Sigmoid colon (tissue), 7 donors: ENCODE data around the gene AKR1B1. TPM values are rescaled to one million over a fixed set of nuclear protein-coding genes. Genes with fewer than 3 reads are reported as not detected.

Source experiments
- DNase-seq: peaks from one replicate; pipeline ENCODE4 v3.0.0-alpha.2; 2019
- H3K27ac ChIP-seq, 4 donors: fragments of 200-600 bp; sonication (generic); one replicate each; pipeline ENCODE4 v1.5.1; 2016 to 2019; ENCODE audit warnings: mild to moderate bottlenecking in 1 of 4
- H3K27me3 ChIP-seq, 3 donors: fragments of 200-600 bp; sonication (generic); one replicate each; pipeline ENCODE4 v1.5.1; 2019; ENCODE audit warnings: mild to moderate bottlenecking in 1 of 3
- H3K36me3 ChIP-seq, 4 donors: fragments of 200-600 bp; sonication (generic); one replicate each; pipeline ENCODE4 v1.5.1; 2016 to 2019
- H3K4me1 ChIP-seq, 4 donors: fragments of 200-600 bp; sonication (generic); one replicate each; pipeline ENCODE4 v1.5.1; 2017 to 2019
- H3K4me3 ChIP-seq, 4 donors: fragments of 200-600 bp; sonication (generic); one replicate each; pipeline ENCODE4 v1.5.1; 2017 to 2019; ENCODE audit warnings: mild to moderate bottlenecking in 2 of 4, moderate library complexity in 1 of 4
- H3K9me3 ChIP-seq, 4 donors: fragments of 200-600 bp in 3 of 4; sonication (generic) in 3 of 4; one replicate each; pipeline versions ENCODE4 v1.5.1 to v1.6.1; 2013 to 2019
- EP300 ChIP-seq, 4 donors: sonication (generic); formaldehyde crosslinking; IDR thresholded peaks; one replicate each; pipeline ENCODE4 v1.6.1; 2017; ENCODE audit warnings: antibody characterized with exemption in 4 of 4
- POLR2A ChIP-seq, 2 donors: fragments of 450-650 bp; IDR thresholded peaks; one replicate each; pipeline ENCODE4 v1.6.1; 2016; ENCODE audit warnings: antibody characterized with exemption in 2 of 2, mild to moderate bottlenecking in 2 of 2, moderate library complexity in 2 of 2
- POLR2AphosphoS5 ChIP-seq, 4 donors: sonication (generic); formaldehyde crosslinking; IDR thresholded peaks; one replicate each; pipeline ENCODE4 v1.6.1; 2017; ENCODE audit warnings: antibody characterized with exemption in 4 of 4
- WGBS, 2 donors: extraction: QIAGEN DNeasy Blood & Tissue Kit; methylation state at CpG; one replicate each; pipeline ENCODE4 v1.1.7; 2013; 5-methylcytosine and 5-hydroxymethylcytosine counted together
- intact Hi-C: fragments of 100-400 bp; cut with DNase I; formaldehyde crosslinking; loops from one replicate; pipeline ENCODE4 v1.15.1; 2023
- polyA plus RNA-seq, 3 donors: library from polyadenylated mRNA; stranded (reverse); fragments of 200-250 nt; gene quantifications; one replicate each; pipeline ENCODE4 v1.2.3, GENCODE V29; 2013
- total RNA-seq, 4 donors: library from RNA; depleted of rRNA; stranded (reverse); fragments of >200 nt; gene quantifications; one replicate each; pipeline ENCODE4 v1.1.0, GENCODE V29; 2016
- TF ChIP-seq, protein P1 (sequence below), 4 experiments: fragments of 450-650 bp in 3 of 4; fragments of 200-600 bp in 1 of 4; IDR thresholded peaks; one replicate each; pipeline ENCODE4 v1.5.1; 2016 to 2019; ENCODE audit warnings: antibody characterized with exemption in 4 of 4, mild to moderate bottlenecking in 3 of 4, moderate library complexity in 2 of 4
- donor health status: healthy with polysubstance abuse.
- donor health status: Bipolar disorder and iron deficiency.
- donor health status: healthy.

Gene AKR1B1
- total and polyA plus RNA-seq, 7 donors: 35.8 to 59.2 (median 46.7) TPM

GRCh38 chr7:134422008-134422407 lies 36.9 kb downstream of the AKR1B1 start:
- intact Hi-C loops: no loop called here
- H3K27me3 ChIP-seq: no peaks in the 10 kb centered on the region
- peaks cover 0 to 4% (median 2%) of the 10 kb centered on the region in 4 donors for H3K4me1 ChIP-seq
- no peaks in the 10 kb centered on the region for H3K9me3 ChIP-seq
- no peak overlapping the region for H3K27ac ChIP-seq
- H3K36me3 ChIP-seq: no peaks in the 10 kb centered on the region
- TF ChIP-seq POLR2AphosphoS5 (IDR thresholded peaks at IDR 0.05) (no peak), EP300 (IDR thresholded peaks at IDR 0.05) (no peak), POLR2A (IDR thresholded peaks at IDR 0.05) (no peak)
- TF ChIP-seq, protein P1, sequence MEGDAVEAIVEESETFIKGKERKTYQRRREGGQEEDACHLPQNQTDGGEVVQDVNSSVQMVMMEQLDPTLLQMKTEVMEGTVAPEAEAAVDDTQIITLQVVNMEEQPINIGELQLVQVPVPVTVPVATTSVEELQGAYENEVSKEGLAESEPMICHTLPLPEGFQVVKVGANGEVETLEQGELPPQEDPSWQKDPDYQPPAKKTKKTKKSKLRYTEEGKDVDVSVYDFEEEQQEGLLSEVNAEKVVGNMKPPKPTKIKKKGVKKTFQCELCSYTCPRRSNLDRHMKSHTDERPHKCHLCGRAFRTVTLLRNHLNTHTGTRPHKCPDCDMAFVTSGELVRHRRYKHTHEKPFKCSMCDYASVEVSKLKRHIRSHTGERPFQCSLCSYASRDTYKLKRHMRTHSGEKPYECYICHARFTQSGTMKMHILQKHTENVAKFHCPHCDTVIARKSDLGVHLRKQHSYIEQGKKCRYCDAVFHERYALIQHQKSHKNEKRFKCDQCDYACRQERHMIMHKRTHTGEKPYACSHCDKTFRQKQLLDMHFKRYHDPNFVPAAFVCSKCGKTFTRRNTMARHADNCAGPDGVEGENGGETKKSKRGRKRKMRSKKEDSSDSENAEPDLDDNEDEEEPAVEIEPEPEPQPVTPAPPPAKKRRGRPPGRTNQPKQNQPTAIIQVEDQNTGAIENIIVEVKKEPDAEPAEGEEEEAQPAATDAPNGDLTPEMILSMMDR (IDR thresholded peaks at IDR 0.05): no peak
- 27 to 72% methylated on average over 3 of the region's 3 CpGs for WGBS, 2 donors
- no peak overlapping the region for H3K4me3 ChIP-seq
- no peak for DNase-seq

DNA sequence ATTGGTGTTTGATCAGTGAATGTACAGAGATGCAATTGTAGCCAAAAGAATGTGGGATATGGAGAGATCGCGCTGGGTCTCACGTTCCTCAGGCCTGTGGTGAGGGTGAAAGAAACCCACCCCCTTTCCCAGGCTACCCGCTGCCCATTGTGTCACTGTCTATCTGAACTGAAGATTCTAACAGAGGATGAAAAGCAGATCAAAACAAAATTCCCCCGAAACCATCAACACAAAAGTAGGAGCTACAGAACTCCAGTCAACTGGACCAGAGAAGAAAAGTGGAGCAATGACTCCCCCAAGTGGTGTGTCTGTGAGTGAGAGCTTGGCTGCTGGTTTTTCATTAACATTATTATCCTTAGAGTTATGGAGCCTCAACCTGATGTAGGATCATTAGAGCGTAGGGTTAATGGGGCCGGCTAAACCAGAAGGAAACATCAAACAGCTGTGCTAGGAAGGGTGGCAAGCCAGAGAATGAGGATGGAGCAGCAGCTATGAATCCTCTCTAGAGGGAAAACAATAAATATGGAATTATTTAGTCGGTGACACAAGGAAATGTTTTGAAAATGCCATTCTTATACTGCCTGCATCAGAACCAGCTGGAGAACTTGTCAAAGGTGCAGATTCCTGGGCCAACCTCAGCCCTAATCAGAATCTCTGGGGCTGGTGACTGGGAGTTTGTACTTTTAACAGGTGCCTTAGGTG lies 38.3 kb downstream of the AKR1B1 start:
- intact Hi-C loops: no loop called here
- H3K36me3 ChIP-seq: no peaks in the 10 kb centered on the region
- peaks cover 0 to 4% (median 2%) of the 10 kb centered on the region in 4 donors for H3K4me1 ChIP-seq
- TF ChIP-seq EP300 (IDR thresholded peaks at IDR 0.05): no peak
- TF ChIP-seq, protein P1 (IDR thresholded peaks at IDR 0.05): peak in 2 of 4 experiments; percentile 51 to 52
- DNase-seq: no peak
- H3K4me3 ChIP-seq: no peak overlapping the region
- H3K27ac ChIP-seq: no peak overlapping the region
- H3K9me3 ChIP-seq: no peaks in the 10 kb centered on the region
- 44 to 62% methylated on average over 8 of the region's 8 CpGs for WGBS, 2 donors
- H3K27me3 ChIP-seq: no peaks in the 10 kb centered on the region

GRCh38 chr7:134419875-134420274 lies 39.0 kb downstream of the AKR1B1 start:
- no peak overlapping the region for H3K27ac ChIP-seq
- intact Hi-C loops: no loop called here
- TF ChIP-seq POLR2AphosphoS5 (IDR thresholded peaks at IDR 0.05) (no peak), EP300 (IDR thresholded peaks at IDR 0.05) (no peak), POLR2A (IDR thresholded peaks at IDR 0.05) (no peak)
- TF ChIP-seq, protein P1 (IDR thresholded peaks at IDR 0.05): no peak
- no peaks in the 10 kb centered on the region for H3K9me3 ChIP-seq
- H3K4me1 ChIP-seq: peaks cover 0 to 4% (median 2%) of the 10 kb centered on the region in 4 donors
- no peak overlapping the region for H3K4me3 ChIP-seq
- WGBS, 2 donors: 30 to 56% methylated on average over 3 of the region's 3 CpGs
- H3K36me3 ChIP-seq: no peaks in the 10 kb centered on the region
- DNase-seq: no peak
- H3K27me3 ChIP-seq: no peaks in the 10 kb centered on the region

DNA sequence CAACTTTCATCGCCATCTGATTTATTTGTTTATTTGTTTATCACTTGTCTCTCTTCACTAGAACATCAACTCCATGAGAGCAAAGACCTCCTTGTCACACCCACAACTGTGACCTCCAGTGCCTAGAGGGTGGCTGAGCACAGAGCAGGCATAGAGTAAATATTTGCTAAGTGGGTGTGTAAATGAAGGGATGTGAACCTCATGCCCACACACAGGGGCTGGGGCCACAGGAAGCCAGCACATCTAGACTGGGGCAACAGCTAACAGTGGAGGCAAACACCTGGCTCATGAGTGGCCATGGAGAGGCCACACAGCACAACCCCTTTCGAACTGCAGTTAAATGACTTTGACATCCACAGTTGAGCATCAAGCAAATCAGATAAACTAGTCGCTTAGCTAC lies 39.8 kb downstream of the AKR1B1 start:
- DNase-seq: no peak
- TF ChIP-seq, protein P1 (IDR thresholded peaks at IDR 0.05): no peak
- no peak for TF ChIP-seq POLR2AphosphoS5 (IDR thresholded peaks at IDR 0.05)
- no peak for TF ChIP-seq POLR2A (IDR thresholded peaks at IDR 0.05)
- Histone ChIP-seq H3K27me3 (no peaks in the 10 kb centered on the region), H3K9me3 (no peaks in the 10 kb centered on the region), H3K4me3 (no peak overlapping the region), H3K4me1 (peaks cover 0 to 4% (median 2%) of the 10 kb centered on the region in 4 donors), H3K27ac (no peak overlapping the region), H3K36me3 (no peaks in the 10 kb centered on the region)
- intact Hi-C loops: no loop called here
- WGBS, 2 donors: 53 to 85% methylated on average over 3 of the region's 3 CpGs

DNA sequence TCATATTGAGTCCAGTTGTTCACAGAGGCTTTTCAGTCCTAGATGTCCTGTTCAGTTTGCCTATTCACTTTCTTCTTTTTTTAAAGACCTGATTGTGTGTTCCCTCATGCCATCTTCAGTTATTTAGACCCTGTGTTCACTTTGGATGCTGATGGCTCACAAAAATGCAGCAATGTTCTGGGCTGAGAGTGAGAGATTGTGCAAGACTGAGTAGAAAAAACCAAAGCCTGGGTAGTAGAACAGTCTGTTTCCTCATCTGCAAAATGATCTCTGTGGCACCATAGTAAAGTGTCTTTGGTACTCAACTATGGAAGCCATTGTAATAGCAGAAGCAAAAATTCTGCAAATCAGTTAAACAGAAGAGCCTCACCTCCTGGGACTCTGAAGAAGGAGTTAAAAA lies 43.2 kb downstream of the AKR1B1 start:
- DNase-seq: no peak
- Histone ChIP-seq H3K4me3 (no peak overlapping the region), H3K36me3 (no peaks in the 10 kb centered on the region), H3K27me3 (no peaks in the 10 kb centered on the region), H3K4me1 (peaks cover 0 to 4% (median 2%) of the 10 kb centered on the region in 4 donors), H3K9me3 (no peaks in the 10 kb centered on the region), H3K27ac (no peak overlapping the region)
- intact Hi-C loops: no loop called here
- TF ChIP-seq, protein P1 (IDR thresholded peaks at IDR 0.05): no peak
- TF ChIP-seq POLR2A (IDR thresholded peaks at IDR 0.05) (no peak), EP300 (IDR thresholded peaks at IDR 0.05) (no peak), POLR2AphosphoS5 (IDR thresholded peaks at IDR 0.05) (no peak)
